Islet of Langerhans (tissue), 1 donor: Measurements from ENCODE around the gene SLCO4A1.
"Not testable (repeated sequence)": the region's sequence is repeated elsewhere in the genome, so short reads cannot be mapped to it uniquely, and the experiment has no call there.

Source experiments
- FAIRE-seq: peaks from one replicate; lab custom pipeline; 2011; peaks lifted over from hg19 to GRCh38; lab: Jason Lieb, UNC

SLCO4A1 gene

GRCh38 chr20:62623488-62624324, 18.6 kb upstream of the SLCO4A1 start:
- FAIRE-seq = no peak

GRCh38 chr20:62624325-62624690, 18.0 kb upstream of the SLCO4A1 start:
- FAIRE-seq = no peak

GRCh38 chr20:62624719-62625453, 17.4 kb upstream of the SLCO4A1 start:
- no peak for FAIRE-seq

DNA sequence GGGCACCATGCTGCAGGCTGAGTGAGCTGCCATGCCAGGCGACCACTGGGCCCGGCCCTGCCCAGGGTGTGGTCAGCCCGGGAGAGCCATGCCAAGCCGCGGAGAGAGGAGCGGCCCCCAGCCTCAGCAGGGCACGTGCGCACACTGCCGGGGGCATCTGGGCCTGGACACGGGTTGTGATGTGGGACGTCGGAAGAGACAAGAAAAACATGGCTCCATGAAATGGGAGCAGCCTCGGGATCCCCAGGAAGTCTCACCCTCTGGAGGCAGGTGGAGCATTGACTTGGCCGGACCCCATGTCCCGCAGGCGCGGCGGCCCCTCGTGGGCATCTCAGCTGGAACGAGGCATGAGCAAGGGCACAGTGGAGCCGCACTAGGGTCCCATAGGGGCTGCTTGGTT, 16.8 kb upstream of the SLCO4A1 start:
- FAIRE-seq = no peak

- no peak for FAIRE-seq
These were observed 16.3 kb upstream of the SLCO4A1 start for GRCh38 chr20:62625921-62626547.

- not testable (repeated sequence) for FAIRE-seq
These were observed 14.9 kb upstream of the SLCO4A1 start for GRCh38 chr20:62627425-62627824.

- FAIRE-seq = no peak
These were observed 14.2 kb upstream of the SLCO4A1 start for GRCh38 chr20:62627901-62628612.

- FAIRE-seq = no peak
These were observed 13.6 kb upstream of the SLCO4A1 start for GRCh38 chr20:62628691-62629090.

DNA sequence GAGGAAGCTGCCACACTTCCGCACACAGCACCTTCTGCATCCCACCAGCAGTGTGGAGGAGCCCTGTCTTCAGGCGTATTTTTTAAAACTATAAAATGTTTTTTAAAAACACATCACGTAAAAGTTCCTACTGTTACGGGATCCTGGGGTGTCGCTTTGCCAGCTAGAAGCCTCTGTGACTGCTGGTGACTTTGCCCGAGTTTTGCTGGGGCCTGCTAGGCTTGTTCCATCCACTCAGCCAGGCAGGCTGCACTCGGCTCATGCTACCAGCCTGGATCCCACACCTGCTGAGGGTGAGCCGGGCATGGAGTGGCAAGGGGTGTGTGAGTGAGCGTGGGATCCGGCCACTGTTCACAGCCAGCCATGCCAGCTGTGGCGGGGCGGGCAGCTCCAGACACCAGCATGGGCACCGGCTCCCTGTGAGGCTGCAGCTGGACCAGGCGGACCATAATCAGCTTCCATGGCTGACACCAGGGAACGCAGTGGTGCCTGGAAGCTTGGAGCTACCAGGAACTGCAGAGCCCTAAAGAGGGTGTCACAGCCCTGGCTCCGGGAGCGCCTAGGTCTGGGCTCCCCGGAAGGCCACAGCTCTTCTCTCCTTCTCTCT, 12.3 kb upstream of the SLCO4A1 start:
- no peak for FAIRE-seq

DNA sequence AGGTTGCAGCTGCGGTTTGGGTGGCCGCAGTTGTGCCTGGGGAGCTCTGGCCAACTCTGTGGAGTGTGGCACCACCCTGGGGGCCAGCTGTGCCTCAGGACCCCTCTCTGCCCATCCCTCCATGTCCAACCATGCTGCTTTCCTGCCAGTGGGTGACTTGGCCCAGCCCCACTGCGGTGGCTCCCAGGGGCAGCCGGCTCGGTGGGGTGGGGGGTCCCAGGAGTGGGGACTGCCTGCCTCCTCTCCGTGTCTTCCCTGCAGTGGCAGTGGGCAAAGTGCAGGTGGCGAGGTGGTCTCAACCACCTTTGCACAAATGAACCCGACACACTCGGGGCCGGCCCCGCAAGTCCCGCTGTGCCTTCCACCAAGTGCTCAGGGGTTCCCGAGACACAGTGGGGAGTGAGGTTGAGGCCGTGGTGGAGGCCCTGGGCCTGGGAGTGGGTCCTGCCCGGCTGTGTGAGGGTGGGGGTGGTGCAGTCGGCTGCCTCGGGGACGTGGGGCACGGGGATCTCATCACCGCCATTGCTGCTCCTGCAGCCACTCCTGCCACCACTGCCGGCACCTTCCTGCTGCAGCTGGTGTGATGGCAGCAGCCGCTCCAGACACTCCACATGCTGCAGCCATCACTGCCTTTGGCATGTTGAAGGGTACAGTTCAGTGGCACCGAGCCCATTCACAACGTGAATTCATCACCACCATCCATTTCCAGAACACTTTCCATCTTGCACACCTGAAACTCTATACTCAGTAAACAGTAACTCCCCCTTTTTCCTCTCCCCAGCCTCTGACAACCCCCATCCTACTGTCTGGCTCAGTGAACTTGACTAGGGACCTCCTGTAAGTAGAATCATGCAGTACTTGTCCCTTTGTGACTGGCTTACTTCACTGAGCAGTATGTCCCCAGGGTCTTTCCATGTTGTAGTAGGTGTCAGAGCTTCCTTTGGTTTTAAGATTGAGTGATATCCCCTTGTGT, 10.7 kb upstream of the SLCO4A1 start:
- no peak for FAIRE-seq

GRCh38 chr20:62632575-62633090, 9.7 kb upstream of the SLCO4A1 start:
- no peak for FAIRE-seq

GRCh38 chr20:62633598-62634329, 8.5 kb upstream of the SLCO4A1 start:
- no peak for FAIRE-seq

DNA sequence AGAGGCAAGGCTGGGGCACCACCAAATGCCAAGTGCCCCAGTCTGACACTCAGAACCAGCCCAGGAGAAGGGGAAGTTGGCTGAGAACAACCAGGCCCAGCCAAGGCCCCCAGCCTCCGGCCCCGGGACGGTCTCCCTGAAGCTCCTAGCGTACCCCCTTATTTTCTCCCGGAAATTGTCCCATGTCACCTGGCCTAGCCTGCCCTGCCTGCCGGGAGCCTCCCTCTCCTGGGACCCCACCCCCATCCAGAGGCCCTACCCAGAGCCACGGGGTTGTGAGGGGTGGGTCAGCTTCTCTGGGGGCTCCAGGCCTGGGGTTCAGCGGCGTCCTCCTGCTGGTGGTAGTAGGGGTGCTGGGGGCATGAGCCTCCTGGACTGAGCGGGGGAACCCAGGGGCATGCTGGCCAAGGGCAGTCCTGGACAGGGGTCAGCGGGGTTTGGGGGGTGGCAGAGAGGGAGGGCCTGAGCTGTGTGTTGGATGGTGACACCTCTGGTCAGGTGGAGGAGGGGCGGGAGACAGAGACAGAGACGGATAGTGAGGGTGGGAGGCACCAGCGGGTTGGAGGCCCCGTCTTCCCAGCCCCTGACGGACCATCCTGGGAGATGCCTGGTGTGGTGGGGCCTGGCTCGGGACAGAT, 7.9 kb upstream of the SLCO4A1 start:
- no peak for FAIRE-seq

- no peak for FAIRE-seq
These were observed 7.1 kb upstream of the SLCO4A1 start for GRCh38 chr20:62635232-62635631.

DNA sequence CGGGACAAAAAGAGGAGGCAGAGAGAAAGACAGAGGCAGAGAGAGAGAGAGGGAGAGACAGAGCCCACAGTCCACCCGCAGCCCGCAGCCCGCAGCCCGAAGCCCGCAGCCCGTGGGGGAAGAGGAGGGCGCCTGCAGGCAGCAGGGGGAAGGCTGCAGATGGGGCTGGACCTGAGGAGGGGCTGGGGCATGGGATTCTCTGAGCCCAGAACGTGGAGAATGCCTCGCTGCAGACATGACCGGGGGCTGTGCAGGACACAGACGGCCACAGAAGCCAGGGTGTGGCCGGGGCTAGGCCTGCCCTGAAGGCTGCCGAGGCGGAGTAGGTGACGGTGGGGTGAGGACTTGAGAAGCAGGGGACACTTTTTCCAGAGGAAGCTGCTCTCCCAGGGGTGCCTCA, 6.5 kb upstream of the SLCO4A1 start:
- no peak for FAIRE-seq

DNA sequence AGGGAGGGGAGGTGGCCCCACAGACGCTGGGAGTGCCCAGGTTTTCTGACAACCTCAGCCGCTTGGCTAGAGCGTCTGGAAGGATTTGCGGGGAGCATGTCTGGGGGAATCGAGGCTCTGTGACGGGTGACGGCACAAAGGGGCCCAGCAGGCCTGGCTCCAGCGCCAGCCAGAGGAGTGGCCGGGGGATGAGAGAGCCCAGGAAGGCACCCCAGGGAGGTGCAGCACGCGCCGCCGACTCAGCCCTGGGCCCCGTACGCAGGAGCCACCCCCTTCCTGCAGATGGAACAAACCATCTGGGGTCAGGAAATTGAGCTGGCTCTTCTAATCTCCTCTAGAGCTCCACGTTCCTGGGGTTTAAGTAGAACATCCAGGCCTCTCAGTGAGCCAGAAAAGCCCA, 5.9 kb upstream of the SLCO4A1 start:
- FAIRE-seq = no peak

DNA sequence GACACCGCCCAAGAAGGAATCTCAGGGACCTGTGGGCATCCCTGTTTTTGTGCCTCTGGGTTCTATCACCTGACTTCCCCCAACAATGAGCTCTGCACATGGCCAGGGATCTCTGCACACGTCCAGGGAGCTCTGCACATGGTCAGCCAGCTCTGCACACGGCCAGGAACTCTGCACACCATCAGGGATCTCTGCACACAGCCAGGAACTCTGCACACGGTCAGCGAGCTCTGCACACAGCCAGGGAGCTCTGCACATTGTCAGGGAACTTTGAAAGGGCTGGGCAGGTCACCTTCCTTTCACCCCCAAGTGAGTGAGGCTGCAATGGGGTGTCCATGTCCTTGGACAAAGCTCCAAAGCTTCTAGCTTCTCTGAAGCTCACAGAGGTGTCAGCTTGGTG, 5.2 kb upstream of the SLCO4A1 start:
- no peak for FAIRE-seq

GRCh38 chr20:62637521-62638054, 4.7 kb upstream of the SLCO4A1 start:
- no peak for FAIRE-seq

GRCh38 chr20:62638055-62638570, 4.2 kb upstream of the SLCO4A1 start:
- FAIRE-seq = no peak
